GM19351 (cell line): ENCODE results near the gene TDP1.
A peak's percentile ranks its signal among the peaks of the same experiment; 100 is the strongest.

Source experiments
- ATAC-seq: cut with Tn5 transposase; IDR thresholded peaks from one replicate; pipeline ENCODE4 v1.9.1; 2021; ENCODE audit warnings: mild to moderate bottlenecking, moderate library complexity; ENCODE audit not compliant: unreplicated experiment

Gene TDP1

GRCh38 chr14:90039253-90040010 is 83.7 kb downstream of the TDP1 start:
- no peak for ATAC-seq

GRCh38 chr14:90040411-90040810 is 84.7 kb downstream of the TDP1 start:
- ATAC-seq, result no peak

- no peak for ATAC-seq
These were observed 86.9 kb downstream of the TDP1 start for GRCh38 chr14:90042496-90043252.

GRCh38 chr14:90045616-90046015 is 89.9 kb downstream of the TDP1 start:
- ATAC-seq, result no peak

- ATAC-seq, result no peak
These were observed 93.7 kb downstream of the TDP1 start for GRCh38 chr14:90049390-90049789.

- ATAC-seq, result no peak
These were observed 94.5 kb downstream of the TDP1 start for GRCh38 chr14:90050271-90050670.

GRCh38 chr14:90053044-90053443 is 97.3 kb downstream of the TDP1 start:
- no peak for ATAC-seq

GRCh38 chr14:90054803-90055202 is 99.1 kb downstream of the TDP1 start:
- ATAC-seq, result no peak

- no peak for ATAC-seq
These were observed 101.1 kb downstream of the TDP1 start for GRCh38 chr14:90056826-90057225.

GRCh38 chr14:90058876-90059458 is 103.2 kb downstream of the TDP1 start:
- ATAC-seq, result no peak

- ATAC-seq, result peak; percentile 61
These were observed 104.7 kb downstream of the TDP1 start for GRCh38 chr14:90060312-90060964.

- peak; percentile 27 for ATAC-seq
These were observed 105.4 kb downstream of the TDP1 start for GRCh38 chr14:90060965-90061684.

GRCh38 chr14:90061685-90062126 is 106.0 kb downstream of the TDP1 start, which contains the start of gene KCNK13:
Gene KCNK13, plus strand, starts transcription at chr14:90061994. Its CDS starts 212 bp downstream, at chr14:90062206.
- no peak for ATAC-seq

GRCh38 chr14:90062127-90062794 is 106.5 kb downstream of the TDP1 start:
- no peak for ATAC-seq

GRCh38 chr14:90062822-90063539 is 107.3 kb downstream of the TDP1 start:
- ATAC-seq, result no peak

GRCh38 chr14:90072350-90072749 is 116.6 kb downstream of the TDP1 start:
- no peak for ATAC-seq

GRCh38 chr14:90079576-90079975 is 123.8 kb downstream of the TDP1 start:
- no peak for ATAC-seq

GRCh38 chr14:90087433-90087832 is 131.7 kb downstream of the TDP1 start:
- ATAC-seq, result no peak

GRCh38 chr14:90088176-90088575 is 132.4 kb downstream of the TDP1 start:
- ATAC-seq, result no peak
